Liver (tissue), 9 donors: ENCODE data around the gene CAPZB. TPM values are rescaled to one million over a fixed set of nuclear protein-coding genes. Genes with fewer than 3 reads are reported as not detected.

ENCODE experiments used
- DNase-seq: peaks from one replicate; pipeline ENCODE4 v3.0.0-alpha.2; 2017; ENCODE audit warnings: low spot score
- H3K27ac ChIP-seq, 2 donors: one replicate each; pipeline ENCODE4 v1.7.0; 2013; ENCODE audit warnings: inconsistent platforms in 2 of 2, low read length in 2 of 2, control low read depth in 1 of 2, low read depth in 1 of 2, mild to moderate bottlenecking in 1 of 2
- H3K27me3 ChIP-seq, 4 donors: one replicate each; pipeline versions ENCODE4 v1.6.1 to v1.7.0; 2013; ENCODE audit warnings: low read length in 3 of 4, inconsistent platforms in 1 of 4, mild to moderate bottlenecking in 1 of 4, moderate library complexity in 1 of 4; ENCODE audit not compliant: control insufficient read depth in 4 of 4, insufficient read depth in 4 of 4
- H3K36me3 ChIP-seq, 4 donors: one replicate each; pipeline versions ENCODE4 v1.6.1 to v1.7.0; 2013; ENCODE audit warnings: low read length in 3 of 4, mild to moderate bottlenecking in 3 of 4, low read depth in 1 of 4, moderate library complexity in 1 of 4; ENCODE audit not compliant: control insufficient read depth in 4 of 4, insufficient read depth in 3 of 4
- H3K4me1 ChIP-seq, 4 donors: one replicate each; pipeline versions ENCODE4 v1.6.1 to v1.7.0; 2013; ENCODE audit warnings: low read length in 3 of 4, mild to moderate bottlenecking in 3 of 4, moderate library complexity in 1 of 4; ENCODE audit not compliant: control insufficient read depth in 4 of 4, insufficient read depth in 4 of 4
- H3K4me3 ChIP-seq, 3 donors: one replicate each; pipeline versions ENCODE4 v1.6.1 to v1.7.0; 2013; ENCODE audit warnings: low read length in 3 of 3, control low read depth in 1 of 3, low read depth in 1 of 3, mild to moderate bottlenecking in 1 of 3
- H3K9ac ChIP-seq, 2 donors: one replicate each; pipeline ENCODE4 v1.7.0; 2013; ENCODE audit warnings: low read length in 2 of 2, mild to moderate bottlenecking in 2 of 2, moderate library complexity in 2 of 2, control low read depth in 1 of 2, low read depth in 1 of 2
- H3K9me3 ChIP-seq, 4 donors: one replicate each; pipeline versions ENCODE4 v1.6.1 to v1.7.0; 2013; ENCODE audit warnings: low read length in 3 of 4; ENCODE audit not compliant: control insufficient read depth in 4 of 4
- CTCF ChIP-seq: fragments of 150-350 bp; IDR thresholded peaks from 2 replicates; pipeline ENCODE4 v1.5.1; 2017; ENCODE audit warnings: improper control_type of control experiment, low read depth, low read length; ENCODE audit not compliant: missing input control
- EGR1 ChIP-seq, 2 donors: IDR thresholded peaks; 2 replicates each; pipeline ENCODE4 v1.6.1; 2016 to 2018; ENCODE audit warnings: antibody characterized with exemption in 2 of 2, low read depth in 2 of 2
- FOXA1 ChIP-seq: IDR thresholded peaks from 2 replicates; pipeline ENCODE4 v1.6.1; 2016; ENCODE audit warnings: antibody characterized with exemption
- FOXA2 ChIP-seq: IDR thresholded peaks from 2 replicates; pipeline ENCODE4 v1.6.1; 2016; ENCODE audit warnings: antibody characterized with exemption
- HNF4A ChIP-seq, 2 donors: conservative IDR thresholded peaks; 2 replicates each; pipeline ENCODE4 v1.6.1; 2016; ENCODE audit warnings: antibody characterized with exemption in 2 of 2, mild to moderate bottlenecking in 2 of 2
- HNF4G ChIP-seq: IDR thresholded peaks from 2 replicates; pipeline ENCODE4 v1.6.1; 2016; ENCODE audit warnings: antibody characterized with exemption
- JUND ChIP-seq, 2 donors: IDR thresholded peaks; 2 replicates each; pipeline ENCODE4 v1.6.1; 2016; ENCODE audit warnings: antibody characterized with exemption in 2 of 2
- NR2F2 ChIP-seq: IDR thresholded peaks from 2 replicates; pipeline ENCODE4 v1.6.1; 2016; ENCODE audit warnings: antibody characterized with exemption
- RAD21 ChIP-seq, 2 donors: IDR thresholded peaks; 2 replicates each; pipeline ENCODE4 v1.6.1; 2016; ENCODE audit warnings: antibody characterized with exemption in 2 of 2, mild to moderate bottlenecking in 2 of 2
- RXRA ChIP-seq, 2 donors: IDR thresholded peaks; 2 replicates each; pipeline ENCODE4 v1.6.1; 2017 to 2018; ENCODE audit warnings: antibody characterized with exemption in 2 of 2, mild to moderate bottlenecking in 1 of 2
- SP1 ChIP-seq: IDR thresholded peaks from 2 replicates; pipeline ENCODE4 v1.6.1; 2018; ENCODE audit warnings: antibody characterized with exemption, mild to moderate bottlenecking
- YY1 ChIP-seq: IDR thresholded peaks from 2 replicates; pipeline ENCODE4 v1.6.1; 2016; ENCODE audit warnings: antibody characterized with exemption, mild to moderate bottlenecking
- WGBS: extraction: QIAGEN DNeasy Blood & Tissue Kit; methylation state at CpG from one replicate; pipeline ENCODE4 v1.1.7; 2013; 5-methylcytosine and 5-hydroxymethylcytosine counted together
- polyA plus RNA-seq, 2 donors: library from polyadenylated mRNA; stranded (reverse) in 1 of 2; unstranded in 1 of 2; fragments of 200-250 nt in 1 of 2; fragments of >200 nt in 1 of 2; fragmentation: Nextera tagmentation in 1 of 2; extraction: Ambion mirVana in 1 of 2; gene quantifications; one replicate each; pipeline versions ENCODE4 v1.2.1 to v1.2.3, GENCODE V29; 2013 to 2015
- total RNA-seq, 2 donors: library from RNA; depleted of rRNA; stranded (reverse); fragments of >200 nt; gene quantifications; one replicate each; pipeline ENCODE4 v1.2.3, GENCODE V29; 2014
- TF ChIP-seq, protein P1 (sequence below): IDR thresholded peaks from 2 replicates; pipeline ENCODE4 v1.6.1; 2016; ENCODE audit warnings: antibody characterized with exemption
- TF ChIP-seq, protein P2 (sequence below): IDR thresholded peaks from 2 replicates; pipeline ENCODE4 v1.6.1; 2016; ENCODE audit warnings: antibody characterized with exemption
- donor health status: healthy.
- donor health status: healthy.
- donor health status: healthy.
- donor health status: healthy.
- donor health status: healthy.

The CAPZB gene
- total and polyA plus RNA-seq, 4 donors = 38.3 to 98.9 (median 51.1) TPM

- no peak overlapping the region for H3K9ac ChIP-seq
- H3K27me3 ChIP-seq = no peaks in the 10 kb centered on the region
- H3K27ac ChIP-seq = peak overlapping the region; percentile 9 to 13
- H3K9me3 ChIP-seq = no peaks in the 10 kb centered on the region
- H3K4me1 ChIP-seq = peaks cover 1 to 25% (median 17%) of the 10 kb centered on the region in 4 donors
- WGBS = 47% methylated on average over 17 of the region's 17 CpGs
- DNase-seq = peak; percentile 39
- no peak overlapping the region for H3K4me3 ChIP-seq
- TF ChIP-seq SP1 (no peak), EGR1 (IDR thresholded peaks at IDR 0.05; ENCODE audit: low read depth in 2 of 2) (no peak), HNF4A (conservative IDR thresholded peaks at IDR 0.05) (peak in 1 of 2 donors; percentile 5), NR2F2 (peak; percentile 11), RAD21 (IDR thresholded peaks at IDR 0.05) (peak; percentile 78 to 87), CTCF (peak; percentile 72), HNF4G (no peak), YY1 (no peak), RXRA (IDR thresholded peaks at IDR 0.05) (no peak)
- H3K36me3 ChIP-seq = peaks cover 0 to 2% (median 0%) of the 10 kb centered on the region in 4 donors
Measured at GRCh38 chr1:19390901-19391595, 94.3 kb downstream of the CAPZB start.

GRCh38 chr1:19390166-19390850 is 95.0 kb downstream of the CAPZB start:
- Histone ChIP-seq H3K4me1 (peaks cover 3 to 26% (median 22%) of the 10 kb centered on the region in 4 donors), H3K27ac (peak overlapping the region in 1 of 2 donors; percentile 4), H3K9ac (no peak overlapping the region), H3K36me3 (peaks cover 0 to 2% (median 0%) of the 10 kb centered on the region in 4 donors), H3K27me3 (no peaks in the 10 kb centered on the region), H3K9me3 (no peaks in the 10 kb centered on the region), H3K4me3 (no peak overlapping the region)
- no peak for DNase-seq
- TF ChIP-seq CTCF = no peak
- 86% methylated on average over 19 of the region's 19 CpGs for WGBS

DNA sequence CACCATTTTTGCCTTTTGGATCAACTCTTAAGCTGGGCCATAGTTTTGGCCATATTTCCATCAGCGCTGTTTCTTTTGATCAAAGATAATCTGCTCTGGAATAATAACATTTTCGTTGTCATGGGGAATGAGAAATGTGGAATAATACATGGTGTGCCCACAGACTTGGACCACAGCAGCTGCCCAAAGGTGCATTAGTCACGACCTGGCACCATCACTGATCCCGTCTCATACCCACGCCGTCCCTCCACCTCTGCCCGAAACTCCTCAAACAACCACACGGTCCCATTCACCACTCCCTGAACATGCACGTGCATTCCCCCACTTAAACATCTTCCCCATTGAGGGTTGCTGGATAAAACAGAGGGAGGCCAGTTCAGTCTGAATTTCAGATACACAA is 96.4 kb downstream of the CAPZB start:
- Histone ChIP-seq H3K9ac (no peak overlapping the region), H3K9me3 (no peaks in the 10 kb centered on the region), H3K4me1 (peaks cover 3 to 26% (median 22%) of the 10 kb centered on the region in 4 donors), H3K27ac (no peak overlapping the region), H3K36me3 (peaks cover 0 to 7% (median under 1%) of the 10 kb centered on the region in 4 donors), H3K4me3 (no peak overlapping the region), H3K27me3 (no peaks in the 10 kb centered on the region)
- no peak for DNase-seq
- WGBS = 96% methylated on average over 9 of the region's 9 CpGs
- TF ChIP-seq RAD21 (IDR thresholded peaks at IDR 0.05) (no peak), FOXA1 (no peak), SP1 (no peak), HNF4A (conservative IDR thresholded peaks at IDR 0.05) (no peak), FOXA2 (no peak), JUND (IDR thresholded peaks at IDR 0.05) (no peak), RXRA (IDR thresholded peaks at IDR 0.05) (no peak), CTCF (no peak), NR2F2 (no peak), HNF4G (no peak), EGR1 (IDR thresholded peaks at IDR 0.05; ENCODE audit: low read depth in 2 of 2) (no peak)
- TF ChIP-seq, protein P1, sequence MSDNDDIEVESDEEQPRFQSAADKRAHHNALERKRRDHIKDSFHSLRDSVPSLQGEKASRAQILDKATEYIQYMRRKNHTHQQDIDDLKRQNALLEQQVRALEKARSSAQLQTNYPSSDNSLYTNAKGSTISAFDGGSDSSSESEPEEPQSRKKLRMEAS = no peak
- TF ChIP-seq, protein P2, sequence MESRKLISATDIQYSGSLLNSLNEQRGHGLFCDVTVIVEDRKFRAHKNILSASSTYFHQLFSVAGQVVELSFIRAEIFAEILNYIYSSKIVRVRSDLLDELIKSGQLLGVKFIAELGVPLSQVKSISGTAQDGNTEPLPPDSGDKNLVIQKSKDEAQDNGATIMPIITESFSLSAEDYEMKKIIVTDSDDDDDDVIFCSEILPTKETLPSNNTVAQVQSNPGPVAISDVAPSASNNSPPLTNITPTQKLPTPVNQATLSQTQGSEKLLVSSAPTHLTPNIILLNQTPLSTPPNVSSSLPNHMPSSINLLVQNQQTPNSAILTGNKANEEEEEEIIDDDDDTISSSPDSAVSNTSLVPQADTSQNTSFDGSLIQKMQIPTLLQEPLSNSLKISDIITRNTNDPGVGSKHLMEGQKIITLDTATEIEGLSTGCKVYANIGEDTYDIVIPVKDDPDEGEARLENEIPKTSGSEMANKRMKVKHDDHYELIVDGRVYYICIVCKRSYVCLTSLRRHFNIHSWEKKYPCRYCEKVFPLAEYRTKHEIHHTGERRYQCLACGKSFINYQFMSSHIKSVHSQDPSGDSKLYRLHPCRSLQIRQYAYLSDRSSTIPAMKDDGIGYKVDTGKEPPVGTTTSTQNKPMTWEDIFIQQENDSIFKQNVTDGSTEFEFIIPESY = no peak
